ENCODE data around the gene NFKB1.
"Not testable (repeated sequence)": the region's sequence is repeated elsewhere in the genome, so short reads cannot be mapped to it uniquely, and the experiment has no call there.

The NFKB1 gene

DNA sequence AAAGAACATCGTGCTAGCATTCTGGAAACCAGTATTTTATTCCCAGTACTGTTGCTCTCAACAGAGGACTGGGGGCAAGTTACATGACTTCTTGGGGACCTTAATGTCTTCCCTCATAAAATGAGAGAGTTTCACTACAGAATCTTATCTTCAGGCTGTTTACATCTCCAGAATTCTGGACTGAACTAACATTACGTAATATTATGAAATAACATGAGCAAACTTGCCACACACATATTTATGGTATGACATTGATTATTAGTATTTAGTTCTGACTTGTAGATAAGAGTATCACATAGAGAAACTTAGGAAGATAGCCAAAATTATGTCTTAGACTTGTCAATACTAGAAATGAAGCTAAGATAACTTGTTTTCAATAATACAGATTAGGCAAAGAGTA is 68.0 kb downstream of the NFKB1 start:
- DNase-seq, result no peak

DNA sequence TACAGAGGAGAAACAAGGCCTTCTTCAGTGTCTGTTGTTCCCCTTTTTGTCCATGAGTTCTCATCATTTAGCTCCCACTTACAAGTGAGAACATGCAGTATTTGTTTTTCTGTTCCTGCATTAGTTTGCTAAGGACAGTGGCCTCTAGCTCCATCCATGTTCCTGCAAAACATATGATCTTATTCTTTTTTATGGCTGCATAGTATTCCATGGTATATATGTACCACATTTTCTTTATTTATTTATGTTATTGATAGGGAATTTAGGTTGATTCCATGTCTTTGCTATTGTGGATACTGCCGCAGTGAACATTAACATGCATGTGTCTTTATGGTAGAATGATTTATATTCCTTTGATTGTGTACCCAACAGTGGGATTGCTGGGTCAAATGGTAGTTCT is 69.1 kb downstream of the NFKB1 start:
- not testable (repeated sequence) for DNase-seq

DNA sequence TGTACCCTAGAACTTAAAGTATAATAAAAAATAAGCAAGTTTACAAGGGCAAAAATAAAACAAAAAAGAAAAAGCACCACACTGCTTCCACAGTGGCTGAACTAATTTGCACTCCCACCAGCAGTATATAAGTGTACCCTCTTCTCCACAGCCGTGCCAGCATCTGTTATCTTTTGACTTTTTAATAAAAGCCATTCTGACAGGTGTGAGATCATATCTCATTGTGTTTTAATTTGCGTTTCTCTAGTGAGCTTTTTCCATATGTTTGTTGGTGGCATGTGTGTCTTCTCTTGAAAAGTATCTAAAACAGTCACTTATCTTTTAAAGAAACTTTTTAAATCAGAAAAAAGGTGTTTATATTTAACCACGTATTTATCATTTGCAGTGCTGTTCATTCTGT is 71.3 kb downstream of the NFKB1 start:
- DNase-seq, result no peak

DNA sequence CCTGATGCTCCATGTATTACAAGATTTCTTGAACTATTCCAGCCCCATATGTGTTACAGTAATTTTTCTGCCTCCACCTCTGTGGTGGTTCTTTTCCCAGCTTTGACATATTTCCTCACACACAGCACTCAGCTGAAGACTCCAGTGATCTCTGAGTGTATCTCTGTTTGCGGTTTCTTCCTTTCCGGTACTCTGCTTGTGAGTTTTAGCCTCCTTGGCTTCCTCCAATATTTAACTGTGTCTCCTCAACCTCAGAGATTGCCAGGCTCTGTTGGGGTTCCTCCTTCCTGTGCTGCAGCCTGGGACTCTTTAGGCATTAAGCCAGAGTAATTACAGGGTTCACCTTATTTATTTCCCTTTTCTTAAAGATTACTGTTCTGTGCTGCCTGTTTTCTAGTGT is 73.2 kb downstream of the NFKB1 start:
- DNase-seq, result no peak

DNA sequence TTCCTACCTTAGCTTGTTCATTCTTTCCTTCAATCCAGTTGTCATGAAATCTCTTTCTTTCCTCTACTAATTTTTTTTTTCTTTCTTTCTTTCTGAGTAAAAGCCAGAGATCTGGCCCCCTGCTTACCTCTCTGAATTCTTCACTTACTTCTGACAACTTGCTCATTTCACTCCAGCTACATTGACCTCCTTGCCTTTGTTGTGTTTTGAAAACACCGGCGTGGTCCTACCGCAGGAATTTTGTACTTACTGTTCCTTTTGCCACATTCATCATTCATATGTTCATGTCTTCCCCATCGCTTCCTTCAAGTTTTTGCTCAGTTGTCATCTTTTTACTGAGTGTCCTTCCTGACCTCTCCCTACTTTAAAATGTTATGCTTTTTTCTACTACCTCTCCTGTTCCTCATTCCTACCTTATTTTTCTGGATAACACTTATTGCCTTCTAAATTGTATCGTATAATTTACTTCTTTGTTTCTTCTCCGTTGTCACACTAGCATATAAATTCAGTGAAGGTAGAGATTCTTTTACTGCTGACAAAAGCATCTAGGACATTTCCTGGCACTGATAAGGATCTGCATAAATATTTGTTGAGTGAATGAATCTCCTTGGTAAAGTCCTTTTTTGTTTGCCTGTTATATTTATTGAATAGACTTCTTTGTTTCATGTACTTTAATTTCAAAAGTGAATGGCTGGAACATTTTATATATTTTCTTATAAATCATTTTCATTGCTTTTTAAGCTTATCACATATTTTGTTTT is 74.4 kb downstream of the NFKB1 start:
- no peak for DNase-seq

DNA sequence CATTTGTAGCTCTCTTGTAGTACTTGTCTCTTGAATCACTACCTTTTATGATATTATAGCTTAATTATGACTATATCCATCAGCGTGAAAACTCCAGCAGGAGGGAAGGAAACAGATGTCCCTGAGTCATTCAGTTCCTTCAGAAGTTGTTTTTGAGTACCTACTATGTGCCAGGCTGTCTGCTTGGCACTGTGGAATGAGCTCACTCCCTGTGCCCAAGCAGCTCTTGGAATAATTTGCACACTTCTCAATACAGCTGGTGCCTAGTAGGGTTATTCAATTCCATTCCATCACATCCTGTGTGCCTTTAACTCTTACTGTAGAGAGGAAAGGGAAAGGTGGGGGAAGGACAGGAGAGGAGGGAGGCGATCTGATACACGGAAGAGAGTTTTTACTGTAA is 77.1 kb downstream of the NFKB1 start:
- DNase-seq, result no peak

DNA sequence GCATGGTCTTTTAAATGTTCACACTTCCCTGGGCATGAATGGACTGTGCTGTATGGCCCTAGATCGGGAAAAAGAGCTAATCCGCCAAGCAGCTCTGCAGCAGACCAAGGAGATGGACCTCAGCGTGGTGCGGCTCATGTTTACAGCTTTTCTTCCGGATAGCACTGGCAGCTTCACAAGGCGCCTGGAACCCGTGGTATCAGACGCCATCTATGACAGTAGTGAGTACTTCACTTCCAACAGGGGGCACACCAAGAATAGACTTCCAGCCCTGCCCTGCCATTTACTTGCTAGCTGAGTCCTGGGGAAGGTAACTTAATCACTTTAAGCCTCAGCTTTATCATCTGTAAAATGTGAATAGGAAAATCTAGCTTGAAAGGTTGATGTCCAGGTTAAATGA is 77.7 kb downstream of the NFKB1 start:
- no peak for DNase-seq

DNA sequence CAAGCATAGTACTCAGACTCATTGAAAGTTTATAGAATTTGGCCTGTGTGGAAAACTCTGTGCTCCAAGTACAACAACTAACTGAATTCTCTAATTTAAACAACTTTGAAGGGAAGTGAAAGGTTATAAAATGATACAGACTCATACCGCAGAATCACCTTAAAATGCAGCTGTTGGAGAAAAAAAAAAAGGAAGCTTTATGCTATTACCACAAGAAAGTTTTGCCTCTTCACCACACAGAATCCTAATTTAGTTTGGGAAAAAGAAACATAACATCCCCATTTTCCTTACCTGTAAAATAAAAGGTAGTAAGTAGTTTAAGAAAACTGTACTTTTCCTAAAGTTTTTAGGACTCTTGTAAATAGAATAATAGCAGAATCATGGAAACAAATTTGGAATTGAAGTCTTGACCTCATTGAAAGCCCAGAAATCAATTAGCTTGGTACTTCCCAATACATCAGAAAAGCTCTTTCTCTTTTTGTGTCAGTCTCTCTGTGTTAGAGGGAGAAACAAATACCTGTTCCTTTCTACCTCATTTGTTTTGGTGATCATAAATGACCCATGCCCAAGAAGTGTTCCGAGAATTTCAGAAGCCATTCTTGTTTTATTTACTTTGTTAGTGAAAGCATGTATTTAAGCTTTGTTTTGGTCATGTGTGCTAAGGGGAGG is 78.8 kb downstream of the NFKB1 start:
- no peak for DNase-seq

DNA sequence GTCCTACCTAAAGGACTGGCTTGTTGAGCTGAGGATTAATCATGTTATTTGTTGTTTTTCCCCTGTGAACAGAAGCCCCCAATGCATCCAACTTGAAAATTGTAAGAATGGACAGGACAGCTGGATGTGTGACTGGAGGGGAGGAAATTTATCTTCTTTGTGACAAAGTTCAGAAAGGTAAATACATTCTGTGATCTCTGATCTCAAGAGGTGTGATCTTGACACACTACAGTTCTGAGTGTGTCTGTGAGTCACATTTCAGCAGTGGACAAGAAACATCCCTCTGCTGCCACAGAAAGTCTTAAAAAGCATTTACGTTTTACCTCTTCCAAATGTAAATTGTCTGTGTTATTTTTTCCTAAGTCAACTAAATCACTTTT is 79.3 kb downstream of the NFKB1 start:
- DNase-seq, result no peak

DNA sequence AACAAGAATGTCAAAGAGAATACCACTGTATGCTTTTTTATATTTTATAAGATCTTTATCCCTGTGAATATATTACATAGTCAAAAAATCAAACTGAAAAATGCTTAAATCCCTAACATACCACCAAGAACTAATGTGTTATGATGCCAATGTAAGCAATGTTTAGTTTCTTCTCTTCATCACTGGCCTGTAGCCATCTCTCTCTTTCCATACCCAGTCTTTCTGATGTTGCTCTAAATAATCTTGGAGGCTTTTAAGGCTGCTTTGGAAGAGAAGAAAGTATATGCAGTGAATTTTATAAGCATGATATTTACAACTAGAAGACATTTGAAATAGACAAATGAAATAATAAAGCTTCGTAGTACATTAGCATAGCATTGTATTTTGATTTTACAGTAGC is 82.9 kb downstream of the NFKB1 start:
- no peak for DNase-seq

DNA sequence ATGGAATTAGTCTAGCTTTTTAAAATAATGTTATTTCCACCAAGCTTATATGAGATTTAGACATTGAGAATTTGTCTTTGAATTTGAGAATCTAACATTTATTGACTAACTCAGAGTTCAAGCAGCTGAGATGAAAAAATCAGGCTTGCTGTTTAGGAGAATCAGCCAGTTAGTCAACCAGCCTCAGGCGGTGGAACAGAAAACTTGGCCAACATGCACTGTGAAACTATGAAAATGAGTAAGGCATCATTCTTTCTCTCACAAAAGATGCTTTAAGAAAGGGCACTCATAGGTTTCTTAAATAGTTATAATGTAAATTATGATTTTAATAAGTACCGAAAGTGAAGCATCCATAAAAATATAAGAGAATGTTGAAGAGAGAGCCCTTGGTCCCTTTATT is 84.2 kb downstream of the NFKB1 start:
- DNase-seq, result no peak

DNA sequence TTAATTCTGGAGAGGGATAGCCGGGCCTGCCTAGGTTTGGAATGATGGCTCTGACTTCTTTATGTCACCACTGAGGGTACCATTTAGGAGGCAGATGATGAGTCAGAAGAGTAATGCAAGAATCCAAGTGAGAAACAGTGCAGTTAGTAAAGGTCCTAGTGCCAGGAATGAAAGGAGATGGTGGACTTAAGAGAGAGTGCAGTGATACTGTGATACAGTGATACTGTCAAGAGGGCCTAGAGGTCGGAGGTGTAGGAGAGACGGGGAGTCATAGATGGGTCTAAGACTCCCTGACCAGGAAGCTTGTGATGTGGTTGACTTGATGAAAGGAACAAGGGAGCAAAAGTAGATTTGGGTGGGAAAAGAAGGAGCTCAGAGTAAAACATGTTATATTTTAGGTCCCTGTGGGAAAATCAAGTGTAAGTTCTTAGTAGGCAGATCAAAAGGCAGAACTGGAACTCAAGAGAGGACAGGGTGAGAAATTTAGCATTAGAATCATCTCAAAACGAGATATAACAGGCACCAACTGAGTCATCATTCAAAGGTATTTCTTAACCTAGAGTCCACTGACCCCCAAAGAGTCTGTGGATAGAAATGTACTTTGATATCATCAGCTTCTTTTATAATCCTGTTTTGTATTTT is 85.0 kb downstream of the NFKB1 start:
- no peak for DNase-seq

DNA sequence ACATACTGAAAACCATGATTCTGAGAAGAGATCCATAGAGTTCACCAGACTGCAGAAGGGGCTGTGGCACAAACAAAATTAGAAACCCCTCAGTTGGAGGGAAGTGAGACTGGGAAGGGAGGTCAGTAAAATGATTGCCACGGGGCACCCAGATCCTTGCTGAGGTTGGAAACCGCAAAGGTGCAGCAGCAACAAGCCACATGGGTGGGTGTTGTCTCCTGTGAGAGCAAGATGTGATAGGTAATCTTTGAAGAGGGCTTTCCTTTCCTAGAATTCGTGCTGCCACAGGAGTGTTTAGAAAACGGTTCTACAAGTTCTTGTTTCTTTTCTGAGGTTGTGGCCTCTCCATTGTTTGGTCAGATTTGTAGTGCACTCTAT is 85.5 kb downstream of the NFKB1 start:
- no peak for DNase-seq

DNA sequence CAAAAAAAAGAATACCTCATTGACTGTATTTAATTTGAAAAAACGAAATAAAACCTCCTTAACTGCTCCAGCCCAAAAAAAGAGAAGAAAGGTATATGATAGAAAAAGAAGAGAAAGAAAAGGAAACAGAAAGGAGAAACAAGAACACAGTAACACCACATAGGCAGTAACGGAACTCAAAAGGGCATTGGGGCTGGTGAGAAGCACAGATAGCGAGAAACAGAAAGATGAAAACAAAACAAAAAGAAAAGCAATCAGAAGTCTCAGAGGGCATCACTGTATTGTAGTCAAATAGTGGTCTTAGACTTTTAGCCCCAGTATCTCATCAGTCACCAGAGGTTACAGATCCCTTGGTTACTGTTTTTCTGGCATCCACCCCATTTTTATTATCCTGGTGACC is 88.6 kb downstream of the NFKB1 start:
- DNase-seq, result no peak

DNA sequence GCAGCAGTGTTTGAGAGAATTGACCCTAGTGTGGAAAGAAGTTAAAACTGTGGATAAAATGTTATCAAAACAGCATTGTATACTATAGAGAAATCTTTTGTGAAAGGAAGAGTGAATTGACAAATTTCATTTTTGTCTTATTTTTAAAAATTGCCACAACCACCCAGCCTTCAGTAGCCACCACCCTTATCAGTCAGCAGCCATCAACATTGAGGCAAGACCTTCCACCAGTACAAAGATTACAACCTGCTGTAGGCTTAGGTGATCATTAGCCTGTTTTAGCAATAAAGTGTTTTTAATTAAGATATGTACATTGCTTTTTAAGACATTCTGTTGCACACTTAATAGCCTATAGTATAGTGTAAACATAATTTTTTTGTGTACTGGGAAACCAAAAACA is 91.1 kb downstream of the NFKB1 start:
- no peak for DNase-seq

DNA sequence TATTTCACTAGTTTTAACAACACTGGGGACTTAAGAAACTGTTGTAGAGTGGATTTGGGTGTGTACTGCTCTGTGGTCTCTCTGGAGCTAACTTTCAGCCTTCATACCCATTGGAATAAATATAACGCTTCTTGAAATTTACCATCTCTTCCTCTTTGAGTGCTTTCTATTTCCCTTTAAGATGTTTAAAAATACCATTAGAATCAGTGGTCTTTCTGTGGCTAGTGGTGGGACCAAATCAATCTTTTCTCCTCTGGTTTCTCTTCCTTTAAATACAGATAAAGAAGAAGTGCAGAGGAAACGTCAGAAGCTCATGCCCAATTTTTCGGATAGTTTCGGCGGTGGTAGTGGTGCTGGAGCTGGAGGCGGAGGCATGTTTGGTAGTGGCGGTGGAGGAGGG is 92.0 kb downstream of the NFKB1 start:
- DNase-seq, result no peak

DNA sequence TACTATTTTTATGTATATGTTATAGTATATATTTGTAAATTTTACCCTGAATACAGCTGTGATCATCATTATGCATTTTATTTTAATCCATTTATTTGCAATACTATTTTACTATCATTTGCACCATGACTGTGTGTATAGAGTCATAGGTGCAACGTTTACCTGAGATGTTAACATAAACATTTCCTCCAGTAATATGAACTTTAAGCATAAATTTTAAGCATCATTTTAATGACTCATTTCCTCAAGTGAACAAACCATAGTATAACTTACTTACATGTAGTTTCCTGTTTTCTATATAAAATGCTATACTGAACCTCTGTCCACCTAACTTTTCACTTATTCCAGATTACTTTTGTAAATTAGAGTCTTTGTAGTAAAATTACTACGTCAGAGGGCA is 92.8 kb downstream of the NFKB1 start:
- no peak for DNase-seq

DNA sequence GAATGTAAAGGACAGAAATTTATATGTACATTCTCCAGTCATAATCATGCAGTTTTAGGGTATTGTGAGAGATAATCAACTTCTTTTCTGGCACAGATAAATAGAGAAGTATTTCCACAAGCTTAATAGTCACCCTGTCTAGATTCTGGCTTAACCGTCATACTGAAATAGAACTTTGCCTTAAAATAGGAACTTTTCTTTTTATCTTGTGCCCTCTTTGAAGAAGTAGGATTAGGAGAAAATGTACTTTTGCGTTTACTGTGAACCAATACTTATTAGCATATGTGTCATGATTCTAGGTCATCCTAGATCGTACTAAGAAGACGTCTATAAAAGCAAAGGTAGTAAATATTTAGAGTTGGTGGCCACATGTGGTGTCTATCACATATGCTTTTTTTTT is 95.4 kb downstream of the NFKB1 start:
- DNase-seq, result no peak

DNA sequence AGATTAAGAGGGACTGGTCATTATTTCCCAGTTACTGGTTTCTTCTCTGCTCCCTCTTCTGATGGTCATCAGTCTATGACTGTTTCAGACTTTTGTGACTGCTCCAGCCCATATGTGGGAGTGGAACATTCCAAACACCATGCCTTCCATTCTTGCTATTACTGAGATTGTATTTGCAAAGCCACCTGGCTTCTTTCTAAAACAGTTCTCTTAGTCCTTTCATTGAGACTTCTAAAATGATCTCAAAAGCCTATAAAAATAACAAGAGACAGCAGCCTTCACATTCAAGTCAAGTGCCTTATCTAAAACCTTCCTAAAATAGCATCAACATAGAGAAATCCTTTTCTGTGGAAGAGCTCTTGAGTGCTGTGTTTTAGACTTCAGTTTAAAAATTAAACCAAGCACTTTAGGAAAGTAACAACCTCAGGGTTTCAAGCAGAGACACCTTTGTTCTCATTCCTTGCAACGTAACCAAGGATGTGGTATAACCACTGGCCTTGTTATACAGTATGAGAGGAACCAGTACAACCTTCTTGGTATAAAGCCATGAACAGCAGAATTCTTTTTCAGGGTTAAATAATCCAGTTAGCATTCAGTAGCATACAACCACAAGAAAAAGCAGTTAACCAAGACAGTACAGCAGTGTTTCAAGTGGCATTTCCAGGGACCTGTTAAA is 97.1 kb downstream of the NFKB1 start:
- no peak for DNase-seq

DNA sequence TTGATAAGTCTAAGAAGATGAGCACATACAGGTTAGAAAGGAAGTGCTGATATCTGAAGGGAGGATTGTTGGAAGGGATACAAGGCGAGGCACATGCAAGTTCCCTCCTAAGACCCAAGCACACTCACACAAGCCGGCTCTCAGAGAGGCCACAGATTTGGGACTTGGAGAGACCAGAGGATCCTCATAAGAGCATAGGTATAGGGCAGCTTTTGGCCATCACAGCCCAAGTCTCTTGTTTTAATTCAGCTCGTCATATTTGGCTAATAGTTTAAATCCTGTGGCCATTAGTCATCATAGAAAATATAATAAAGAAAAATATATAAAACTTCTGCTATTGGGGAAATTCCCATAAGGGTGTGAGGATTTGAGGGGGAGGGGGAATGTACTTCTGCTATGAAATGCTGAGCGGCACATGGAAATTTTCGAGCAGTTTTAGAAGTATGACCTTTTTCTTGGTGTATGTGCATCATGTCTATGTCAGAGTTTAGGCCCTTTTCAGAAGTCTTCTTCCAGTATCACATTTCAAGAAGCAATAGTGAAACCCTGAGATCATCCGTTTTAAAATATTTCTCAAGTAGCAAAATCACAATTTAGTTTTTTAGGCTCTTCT is 97.7 kb downstream of the NFKB1 start:
- no peak for DNase-seq

DNA sequence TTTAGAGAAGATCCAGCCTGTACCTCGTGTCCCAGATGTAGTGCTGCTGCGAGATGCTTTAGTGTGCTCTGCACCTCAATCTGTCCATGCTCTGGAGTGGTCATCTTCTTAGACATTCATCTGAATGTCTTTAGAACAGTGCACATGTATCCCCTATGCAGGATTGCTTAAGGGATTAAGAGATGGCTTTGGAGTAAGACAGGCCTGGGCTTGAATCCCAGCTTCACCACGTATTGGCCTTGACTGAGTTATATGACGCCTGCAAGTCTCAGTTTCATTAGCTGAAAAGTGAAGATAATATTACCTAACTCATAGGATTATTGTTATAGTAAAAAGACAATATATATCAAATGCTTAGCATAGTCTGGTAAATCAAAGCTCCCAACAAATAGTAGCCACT is 98.3 kb downstream of the NFKB1 start:
- DNase-seq, result no peak

DNA sequence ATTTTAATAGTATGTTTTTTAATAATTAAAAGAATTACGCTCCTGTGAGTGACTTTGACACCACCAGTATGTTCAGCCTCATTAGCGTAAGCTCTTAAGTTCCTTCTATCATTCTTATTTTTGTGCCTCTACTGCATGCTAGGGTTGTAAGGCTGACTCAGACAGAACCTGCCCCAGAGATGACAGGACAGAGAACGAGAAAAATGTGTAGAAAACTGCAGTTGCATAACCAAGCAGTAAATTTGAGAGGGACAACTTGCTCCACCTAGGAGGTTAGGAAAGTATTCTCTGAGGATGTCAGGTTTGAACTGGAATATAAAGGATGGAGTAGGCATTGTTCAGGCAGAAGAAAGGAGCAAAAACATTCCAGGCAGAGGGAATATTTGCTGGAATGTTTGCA is 98.7 kb downstream of the NFKB1 start:
- no peak for DNase-seq

DNA sequence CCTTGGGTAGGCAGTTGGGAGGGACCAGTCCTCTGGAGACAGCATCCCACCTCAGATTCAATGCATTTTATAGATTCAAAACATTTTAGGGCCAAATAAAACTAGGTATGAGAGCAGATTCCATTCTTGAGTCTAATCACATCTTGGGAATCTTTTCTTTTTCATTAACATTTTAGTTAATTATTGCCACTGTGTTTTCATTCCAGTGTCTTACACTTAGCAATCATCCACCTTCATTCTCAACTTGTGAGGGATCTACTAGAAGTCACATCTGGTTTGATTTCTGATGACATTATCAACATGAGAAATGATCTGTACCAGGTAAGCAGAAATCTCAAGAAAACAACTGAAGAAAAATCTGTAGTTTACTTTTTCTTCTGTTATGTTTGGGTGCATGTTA is 99.5 kb downstream of the NFKB1 start:
- DNase-seq, result no peak
